ENCODE results near the gene IGFN1.

IGFN1 gene

DNA sequence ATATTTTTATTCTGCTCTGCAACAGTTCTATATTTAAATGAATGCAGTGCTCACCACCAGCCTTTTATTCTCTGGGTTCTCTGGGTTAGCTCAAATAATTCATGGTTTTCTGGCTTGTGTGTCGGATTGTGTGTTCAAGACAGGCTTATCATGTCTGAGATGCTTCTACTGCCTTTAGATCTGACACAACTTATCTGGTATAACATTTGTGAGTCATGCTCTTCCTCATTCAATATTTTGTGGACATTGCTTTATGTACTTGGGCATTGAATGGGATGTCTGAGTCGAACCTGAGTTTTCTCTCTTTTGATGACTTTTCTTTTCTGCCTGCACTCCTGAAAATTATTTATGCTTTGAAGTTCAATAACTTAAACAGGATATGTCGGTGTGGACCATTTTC, 75.1 kb downstream of the IGFN1 start:
- DNase-seq (ENCODE audit: low spot score): no peak

GRCh38 chr1:201266276-201266675, 75.7 kb downstream of the IGFN1 start:
- no peak for DNase-seq (ENCODE audit: low spot score)

- DNase-seq (ENCODE audit: low spot score): peak; percentile 2
Observed at GRCh38 chr1:201266774-201267173, 76.2 kb downstream of the IGFN1 start.

DNA sequence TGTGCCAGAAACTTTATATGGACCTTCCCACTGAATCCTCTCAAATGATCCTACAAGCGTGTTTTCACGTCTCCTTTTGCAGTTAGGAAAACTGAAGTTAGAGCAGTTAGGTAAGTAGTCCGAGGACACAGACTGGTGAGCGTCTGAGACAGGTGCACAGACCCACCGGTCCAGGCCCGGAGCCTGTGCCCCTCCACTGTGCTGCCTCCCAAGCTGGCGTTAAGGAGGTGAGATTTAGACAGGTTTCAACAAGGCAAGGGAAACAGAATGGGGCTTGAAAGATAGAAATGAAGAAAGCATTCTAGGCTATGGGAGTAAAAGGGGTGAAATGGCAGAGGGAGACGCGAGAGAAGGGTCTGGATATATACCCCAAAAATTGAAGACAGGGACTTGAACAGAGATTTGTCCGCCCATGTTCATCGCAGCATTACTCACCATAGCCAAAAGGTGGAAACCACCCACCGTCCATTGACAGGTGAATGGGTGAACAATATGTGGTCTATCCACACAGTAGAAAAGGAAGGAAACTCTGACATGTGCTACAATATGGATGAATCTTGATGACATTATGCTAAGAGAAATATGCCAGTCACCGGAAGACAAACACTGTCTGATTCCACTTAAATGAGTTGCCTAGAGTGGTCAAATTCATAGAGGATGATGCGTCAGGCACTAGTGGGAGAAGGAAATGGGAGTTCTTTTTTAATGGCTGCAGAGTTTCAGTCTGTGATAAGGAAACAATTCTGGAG, 77.0 kb downstream of the IGFN1 start:
- DNase-seq (ENCODE audit: low spot score): peak; percentile 33

DNA sequence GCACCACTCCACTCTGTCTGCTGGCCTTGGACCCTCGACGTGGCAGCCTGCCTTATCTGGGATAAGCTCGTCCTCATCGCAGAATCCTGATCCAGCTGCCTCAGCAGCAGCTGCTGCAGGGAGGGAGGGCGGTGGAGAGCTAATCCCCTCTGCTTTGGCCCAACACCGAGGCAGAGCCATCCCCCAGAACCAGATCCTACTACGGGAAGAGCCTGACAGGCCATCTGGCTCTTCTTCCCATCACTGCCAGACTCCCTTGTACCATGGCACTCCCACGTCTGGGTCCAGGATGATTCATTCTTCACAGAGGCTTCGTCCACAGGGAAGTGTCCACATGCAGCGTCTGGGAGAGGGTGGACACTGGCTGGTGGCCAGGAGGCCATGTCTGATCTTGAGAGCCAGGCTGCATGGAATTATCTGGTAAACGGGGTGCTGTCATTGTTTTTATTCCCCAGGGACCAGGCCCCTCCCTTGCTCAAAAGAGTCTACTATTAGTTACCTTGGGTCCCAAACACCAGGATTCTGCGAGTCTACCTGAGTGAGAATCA, 78.1 kb downstream of the IGFN1 start:
- DNase-seq (ENCODE audit: low spot score): peak; percentile 77

- no peak for DNase-seq (ENCODE audit: low spot score)
Observed at GRCh38 chr1:201269281-201269680, 78.7 kb downstream of the IGFN1 start.

DNA sequence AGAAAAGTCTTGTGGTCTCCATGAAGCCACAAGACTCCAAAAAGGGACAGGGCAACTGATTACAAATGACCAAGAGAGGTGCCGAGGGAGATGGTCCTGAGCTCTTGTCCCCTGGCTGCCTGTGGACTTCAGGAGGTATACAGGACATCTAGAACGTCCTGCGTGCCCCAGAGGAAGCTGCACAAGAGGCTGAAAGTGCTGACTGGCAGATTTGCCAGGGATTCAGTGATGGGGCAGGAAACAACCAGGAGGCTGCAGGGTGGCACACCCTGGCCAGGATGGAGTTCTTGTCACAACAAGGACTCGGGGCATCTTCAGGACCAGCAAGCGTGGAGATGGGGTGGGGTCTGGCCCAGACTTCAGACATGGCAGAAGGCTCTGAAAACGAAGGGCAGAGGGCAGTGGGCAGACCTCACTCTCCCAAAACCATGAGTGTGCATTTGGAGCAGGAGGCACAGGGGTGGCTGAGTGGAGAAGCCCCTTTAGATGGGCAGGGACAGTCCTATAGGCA, 79.3 kb downstream of the IGFN1 start:
- DNase-seq (ENCODE audit: low spot score): peak; percentile 37

DNA sequence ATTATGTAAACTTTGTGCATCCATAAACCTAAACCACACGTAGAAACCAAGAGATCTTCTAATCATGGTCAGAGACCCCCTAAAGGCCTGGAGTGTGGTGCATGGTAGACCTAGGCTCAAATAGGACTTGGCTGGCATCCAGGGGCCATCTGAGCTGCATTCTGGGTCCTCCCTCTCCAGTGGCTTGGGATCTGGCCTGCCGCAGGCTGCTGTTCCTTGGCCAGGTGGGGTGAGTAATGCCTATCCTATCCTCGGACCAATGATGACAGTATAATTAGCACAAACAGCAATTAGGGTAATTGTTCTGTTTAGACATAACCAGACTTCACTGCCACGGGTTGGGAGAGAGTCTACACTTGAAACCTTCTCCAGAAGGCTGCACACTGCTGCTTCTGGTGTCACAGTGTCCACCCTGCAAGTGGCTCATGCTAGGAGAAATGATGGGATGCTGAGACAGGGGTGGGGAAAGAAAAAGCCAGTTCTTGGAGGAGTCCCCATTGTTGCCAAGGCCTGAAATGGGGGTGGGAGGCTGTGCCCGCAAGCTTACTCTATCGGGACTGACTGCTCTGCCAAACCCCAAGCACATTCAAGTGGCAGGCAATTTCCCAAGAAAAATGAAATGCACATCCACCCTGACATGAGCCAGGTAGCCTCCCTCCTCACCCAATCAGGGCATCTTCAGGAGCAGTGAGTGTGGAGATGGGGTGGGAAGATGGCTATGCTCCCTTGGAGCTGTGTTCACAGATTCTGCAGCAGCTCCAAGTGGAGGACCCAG, 80.2 kb downstream of the IGFN1 start:
- DNase-seq (ENCODE audit: low spot score): no peak

GRCh38 chr1:201272799-201273198, 82.2 kb downstream of the IGFN1 start:
- DNase-seq (ENCODE audit: low spot score): no peak

GRCh38 chr1:201274616-201275252, 84.1 kb downstream of the IGFN1 start:
- DNase-seq (ENCODE audit: low spot score): no peak

DNA sequence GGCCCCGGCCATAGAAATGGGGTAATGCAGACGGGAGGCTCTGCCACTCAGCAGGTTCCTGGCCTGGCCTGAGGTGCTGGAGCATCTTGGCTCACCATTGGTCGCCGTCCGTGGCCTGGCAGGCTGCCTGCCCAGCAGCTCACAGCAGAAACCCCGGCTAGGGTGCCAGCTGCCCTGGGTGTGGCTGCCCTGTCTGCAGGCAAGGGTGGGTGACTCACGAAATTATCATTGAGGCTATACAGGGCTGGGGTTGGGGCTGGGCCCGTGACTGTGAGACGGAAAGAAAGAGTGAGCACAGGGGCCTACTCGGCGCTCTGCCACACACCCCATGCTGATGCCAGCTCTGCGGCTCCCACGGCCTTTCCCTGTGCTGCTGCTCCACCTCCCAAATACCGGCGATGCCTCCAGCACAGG, 84.6 kb downstream of the IGFN1 start:
- DNase-seq (ENCODE audit: low spot score): no peak

GRCh38 chr1:201276891-201277290, 86.3 kb downstream of the IGFN1 start:
- no peak for DNase-seq (ENCODE audit: low spot score)

DNA sequence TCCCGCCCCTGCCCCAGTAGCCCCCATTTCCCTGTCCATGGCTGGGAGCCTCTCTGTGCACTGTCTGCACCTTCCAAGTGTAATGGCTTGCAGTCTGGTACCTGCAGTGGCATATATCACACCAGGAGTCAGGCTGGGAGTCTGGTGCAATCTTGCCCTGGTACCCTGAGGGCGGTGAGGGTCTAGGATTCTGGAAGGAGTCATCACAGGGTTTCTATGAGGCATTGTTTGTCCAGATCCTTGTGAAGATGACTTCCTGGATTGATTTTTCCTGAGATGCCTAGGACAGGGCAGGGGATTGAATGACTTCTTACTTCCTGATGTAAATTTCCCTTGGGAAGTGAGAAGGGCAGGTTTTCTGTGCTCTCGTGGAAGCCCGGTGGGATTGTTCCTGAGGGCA, 86.8 kb downstream of the IGFN1 start:
- DNase-seq (ENCODE audit: low spot score): no peak
